ENCODE data around the gene IMMP2L.
"Not testable (repeated sequence)": the region's sequence is repeated elsewhere in the genome, so short reads cannot be mapped to it uniquely, and the experiment has no call there.

IMMP2L gene

GRCh38 chr7:111561904-111562732, at the start of gene IMMP2L:
Gene IMMP2L (minus strand): TSS chr7:111562492.
- Histone ChIP-seq H2AFZ (ENCODE audit: low read depth, low read length, severe bottlenecking) (peak within 1 kb of the TSS; percentile 84), H4K20me1 (ENCODE audit: low read depth, low read length) (no peaks in the 10 kb centered on the region), H3K9me2 (replicated peaks; ENCODE audit: insufficient read depth, low read length) (no peaks in the 10 kb centered on the region), H3K4me3 (ENCODE audit: insufficient read depth, low read length, poor library complexity, severe bottlenecking) (peak within 1 kb of the TSS; percentile 61), H3K9me3 (ENCODE audit: insufficient read depth, low read length) (no peaks in the 10 kb centered on the region), H3K36me3 (ENCODE audit: low read length) (0 out of 2 replicates have a peak, but pooled peaks cover 7% of the 10 kb centered on the region), H3K27me3 (ENCODE audit: low read length) (no peaks in the 10 kb centered on the region), H3K9ac (ENCODE audit: low read length) (peak within 1 kb of the TSS; percentile 72), H3F3A (ENCODE audit: insufficient read depth) (peaks cover 10% of the 10 kb centered on the region; the same call in 1 of the 2 replicates), H3K79me2 (ENCODE audit: insufficient read depth, low read length) (peaks cover 14% of the 10 kb centered on the region), H3K27ac (ENCODE audit: low read depth, low read length) (peak within 1 kb of the TSS; percentile 59), H3K4me2 (ENCODE audit: low read depth, low read length, poor library complexity, severe bottlenecking) (peak within 1 kb of the TSS; percentile 72)
- TF ChIP-seq CTCF (IDR thresholded peaks at IDR 0.05; ENCODE audit: insufficient read depth, low read length, poor library complexity, severe bottlenecking), result peak; percentile 50
- TF ChIP-seq EZH2phosphoT487 (conservative IDR thresholded peaks at IDR 0.05; ENCODE audit: low read length), result no peak

- H3K4me2 ChIP-seq (ENCODE audit: low read depth, low read length, poor library complexity, severe bottlenecking); H3K4me3 ChIP-seq (ENCODE audit: insufficient read depth, low read length, poor library complexity, severe bottlenecking): not testable (repeated sequence)
Observed at GRCh38 chr7:111609483-111610254, 47.4 kb upstream of the IMMP2L start.

GRCh38 chr7:111607621-111608020, 45.3 kb upstream of the IMMP2L start:
- Histone ChIP-seq H3K4me2 (ENCODE audit: low read depth, low read length, poor library complexity, severe bottlenecking) (no peak overlapping the region), H3K27ac (ENCODE audit: low read depth, low read length) (no peak overlapping the region), H4K20me1 (ENCODE audit: low read depth, low read length) (no peaks in the 10 kb centered on the region), H3K4me3 (ENCODE audit: insufficient read depth, low read length, poor library complexity, severe bottlenecking) (no peak overlapping the region), H3F3A (ENCODE audit: insufficient read depth) (no peaks in the 10 kb centered on the region), H3K9ac (ENCODE audit: low read length) (no peak overlapping the region), H3K79me2 (ENCODE audit: insufficient read depth, low read length) (no peaks in the 10 kb centered on the region), H3K9me3 (ENCODE audit: insufficient read depth, low read length) (no peaks in the 10 kb centered on the region), H3K36me3 (ENCODE audit: low read length) (no peaks in the 10 kb centered on the region), H3K9me2 (replicated peaks; ENCODE audit: insufficient read depth, low read length) (no peaks in the 10 kb centered on the region), H3K27me3 (ENCODE audit: low read length) (no peaks in the 10 kb centered on the region), H2AFZ (ENCODE audit: low read depth, low read length, severe bottlenecking) (no peak overlapping the region)
- TF ChIP-seq CTCF (IDR thresholded peaks at IDR 0.05; ENCODE audit: insufficient read depth, low read length, poor library complexity, severe bottlenecking) (no peak), EZH2phosphoT487 (conservative IDR thresholded peaks at IDR 0.05; ENCODE audit: low read length) (no peak)

More at GRCh38 chr7:111609483-111610254, 47.4 kb upstream of the IMMP2L start:
- not testable (repeated sequence) for H3F3A ChIP-seq (ENCODE audit: insufficient read depth); H2AFZ ChIP-seq (ENCODE audit: low read depth, low read length, severe bottlenecking); H3K27ac ChIP-seq (ENCODE audit: low read depth, low read length); H3K27me3 ChIP-seq (ENCODE audit: low read length); H4K20me1 ChIP-seq (ENCODE audit: low read depth, low read length); H3K9ac ChIP-seq (ENCODE audit: low read length); H3K36me3 ChIP-seq (ENCODE audit: low read length); H3K9me2 ChIP-seq (replicated peaks; ENCODE audit: insufficient read depth, low read length); H3K9me3 ChIP-seq (ENCODE audit: insufficient read depth, low read length); H3K79me2 ChIP-seq (ENCODE audit: insufficient read depth, low read length)

All from SU-DHL-6 (cell line).